ENCODE data around the gene ATP11A.

The ATP11A gene

GRCh38 chr13:112689303-112690245, at the start of gene ATP11A:
TSS of gene ATP11A (plus strand) at chr13:112690038. CDS start at chr13:112690417, 379 bp downstream.
- DNase-seq = peak; percentile 91

DNA sequence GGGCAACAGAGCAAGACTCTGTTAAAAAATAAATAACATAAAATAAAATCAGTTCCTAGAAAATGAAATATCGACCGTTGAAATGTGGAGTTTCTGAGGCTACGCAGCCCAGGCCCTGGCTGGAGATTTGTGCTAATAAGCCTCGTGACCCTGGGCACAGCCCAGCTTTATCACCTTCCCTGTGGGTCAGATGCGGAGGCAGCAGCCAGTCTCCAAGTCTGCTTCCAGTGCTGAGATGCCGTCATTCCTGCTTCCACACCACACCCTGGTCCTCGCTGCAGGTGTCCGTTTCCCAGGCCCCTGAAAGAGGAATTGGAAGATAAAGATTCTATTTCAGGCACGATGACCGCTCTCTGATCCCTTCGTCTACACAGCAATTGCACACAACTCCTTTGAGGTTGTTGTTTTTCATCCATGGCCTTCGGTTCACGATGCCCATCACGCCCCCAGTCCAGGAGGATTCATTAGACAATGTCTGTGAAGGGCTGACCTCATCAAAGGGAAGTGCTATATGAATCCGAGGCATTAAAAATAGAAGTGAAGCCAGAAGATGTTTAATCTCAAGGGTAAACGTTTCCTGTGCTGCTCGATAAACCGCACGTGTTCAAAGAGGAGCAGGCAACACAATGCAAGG, 48.3 kb upstream of the ATP11A start:
- no peak for DNase-seq

DNA sequence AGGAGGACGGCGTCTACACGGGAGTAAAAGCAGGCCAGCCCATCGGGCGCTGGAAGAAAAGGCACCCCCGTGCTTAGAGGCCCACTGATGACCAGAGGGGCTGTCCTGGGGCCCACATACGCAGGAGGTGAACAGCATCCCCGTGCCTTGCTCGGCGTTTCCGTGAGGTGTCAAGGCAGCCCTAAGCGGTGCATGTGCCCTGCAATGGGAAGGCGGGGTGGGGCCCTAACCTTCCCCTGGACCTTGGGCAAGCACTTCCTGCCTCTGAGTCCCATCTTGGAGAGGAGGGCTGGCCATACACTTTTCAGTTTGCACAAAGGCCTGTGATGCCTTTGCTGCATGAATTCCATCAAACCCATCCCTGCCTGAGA, 47.8 kb upstream of the ATP11A start:
- no peak for DNase-seq

- DNase-seq = no peak
Measured at GRCh38 chr13:112643759-112644459, 45.9 kb upstream of the ATP11A start.

GRCh38 chr13:112645327-112645914, 44.4 kb upstream of the ATP11A start:
- no peak for DNase-seq

- no peak for DNase-seq
Measured at GRCh38 chr13:112647256-112647655, 42.6 kb upstream of the ATP11A start.

GRCh38 chr13:112648101-112648500, 41.7 kb upstream of the ATP11A start:
- DNase-seq = no peak

DNA sequence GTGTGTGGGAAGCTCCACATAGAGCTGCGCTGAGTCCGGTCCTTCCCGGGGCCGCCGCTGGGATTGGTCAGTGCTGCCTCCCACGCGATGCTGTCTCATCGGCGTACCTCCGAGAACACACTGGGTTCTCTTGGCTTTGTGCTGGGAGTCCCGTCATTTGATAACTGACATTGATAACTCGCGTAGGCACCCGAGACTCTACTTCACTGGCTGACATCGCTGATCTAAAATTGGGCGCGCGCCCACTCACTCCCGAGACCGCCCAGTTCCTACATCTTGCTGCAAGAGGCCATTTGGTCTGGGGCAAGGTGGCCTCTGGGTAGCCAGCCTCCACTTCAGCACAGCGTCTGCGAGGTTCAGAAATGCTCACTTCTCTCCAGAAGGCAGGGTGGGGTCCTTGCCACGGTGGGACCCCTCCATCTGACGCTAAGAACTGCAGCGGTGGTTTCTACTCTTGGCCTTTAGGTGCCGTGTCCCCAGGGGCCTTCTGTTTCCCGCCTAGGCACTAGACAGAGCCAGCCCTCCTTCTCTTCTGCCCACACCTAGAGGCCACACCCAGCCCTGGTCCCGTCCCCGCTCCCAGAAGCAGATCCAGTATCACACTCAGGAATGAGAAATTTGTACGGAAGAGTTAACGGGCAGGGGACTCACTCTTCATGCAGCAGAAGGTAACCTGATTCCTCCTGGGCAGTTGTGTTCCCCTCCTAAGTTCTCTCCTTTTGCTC, 40.7 kb upstream of the ATP11A start:
- no peak for DNase-seq

GRCh38 chr13:112651311-112651710, 38.5 kb upstream of the ATP11A start:
- no peak for DNase-seq

- DNase-seq = no peak
Measured at GRCh38 chr13:112651750-112652511, 37.9 kb upstream of the ATP11A start.

- no peak for DNase-seq
Measured at GRCh38 chr13:112652512-112653070, 37.2 kb upstream of the ATP11A start.

- DNase-seq = no peak
Measured at GRCh38 chr13:112653071-112653470, 36.8 kb upstream of the ATP11A start.

GRCh38 chr13:112655913-112656312, 33.9 kb upstream of the ATP11A start:
- no peak for DNase-seq

- no peak for DNase-seq
Measured at GRCh38 chr13:112657850-112658445, 31.9 kb upstream of the ATP11A start.

DNA sequence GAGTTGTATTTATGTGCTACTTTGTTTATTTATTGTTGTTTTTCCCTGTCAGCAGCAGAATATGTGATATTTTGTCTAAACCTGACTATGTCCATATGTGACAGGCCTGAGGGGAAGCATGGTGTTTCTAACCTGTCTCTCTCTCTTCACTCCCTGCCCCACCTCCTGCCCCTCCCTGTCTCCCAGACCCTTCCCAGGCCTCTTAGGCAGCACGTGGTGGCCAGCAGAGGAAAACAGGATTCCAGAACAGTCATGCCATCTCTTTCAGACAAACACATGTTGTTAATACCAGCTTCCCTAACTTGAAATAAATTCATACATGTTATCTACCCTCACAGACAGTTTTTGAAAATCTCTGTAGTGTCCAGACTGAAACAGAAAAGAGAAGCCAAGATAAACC, 31.0 kb upstream of the ATP11A start:
- DNase-seq = no peak

GRCh38 chr13:112661291-112661690, 28.5 kb upstream of the ATP11A start:
- no peak for DNase-seq

DNA sequence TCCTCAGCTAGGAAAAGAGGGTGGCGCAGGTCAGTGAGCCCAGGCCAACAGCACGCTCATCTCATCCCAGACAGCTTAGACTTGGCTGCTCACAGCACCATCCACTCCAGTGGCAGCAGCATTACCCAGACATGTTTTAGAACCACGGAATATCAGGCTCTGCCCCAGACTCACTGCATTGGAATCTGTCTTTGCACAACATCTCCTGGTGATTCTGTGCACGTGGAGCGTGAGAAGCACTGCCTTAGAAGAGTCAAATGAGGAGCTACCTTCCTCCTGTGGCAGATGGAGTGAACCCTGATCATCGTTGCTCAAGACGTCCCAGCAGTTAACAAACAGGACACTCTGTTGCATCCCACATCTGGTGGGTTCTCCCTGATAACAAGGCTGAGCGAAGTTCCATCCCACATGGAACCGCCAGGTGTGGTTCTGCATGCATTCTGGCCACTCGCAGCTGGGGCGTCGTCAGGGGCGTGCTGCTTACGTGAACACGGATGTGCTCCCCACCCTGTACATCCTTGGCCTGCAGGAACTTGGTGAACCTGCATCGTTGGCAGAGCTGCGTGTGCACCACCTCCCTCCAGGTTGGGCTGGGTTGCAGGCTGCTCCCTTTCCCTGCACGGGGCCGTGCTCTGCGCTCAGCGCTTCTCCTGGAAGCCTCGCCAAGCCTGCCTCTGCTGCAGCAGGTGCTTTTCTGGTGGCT, 25.2 kb upstream of the ATP11A start:
- no peak for DNase-seq

- DNase-seq = no peak
Measured at GRCh38 chr13:112668924-112669323, 20.9 kb upstream of the ATP11A start.

DNA sequence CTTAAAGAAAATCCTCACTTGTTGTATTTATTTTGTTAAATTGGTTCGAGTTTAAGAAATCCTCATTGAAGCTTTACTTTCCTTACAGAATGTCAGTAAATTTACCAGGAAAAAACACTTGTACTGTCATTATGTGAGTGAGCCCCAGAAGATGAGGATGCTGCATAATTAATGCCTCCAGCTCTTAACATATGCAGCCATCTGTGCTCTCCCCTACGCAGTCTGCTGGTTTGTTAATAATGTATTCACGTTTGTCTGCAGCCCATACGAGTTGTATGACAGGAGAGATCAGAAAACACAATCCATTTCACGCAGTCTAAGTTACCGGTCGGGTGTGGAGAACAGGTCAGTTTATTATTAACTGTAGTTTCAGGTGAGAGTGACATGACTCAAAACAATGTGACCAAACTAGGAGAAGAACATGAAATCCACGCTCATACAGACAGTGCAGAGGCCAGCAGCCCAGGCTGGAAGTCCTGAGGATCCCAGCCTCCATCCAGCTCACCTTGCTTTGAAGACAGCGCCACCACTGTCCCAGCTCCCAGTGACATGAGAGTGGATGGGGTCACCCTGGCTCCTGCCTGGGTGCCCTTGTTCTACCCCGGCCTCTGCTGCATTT, 19.8 kb upstream of the ATP11A start:
- no peak for DNase-seq

- no peak for DNase-seq
Measured at GRCh38 chr13:112670864-112671263, 19.0 kb upstream of the ATP11A start.

Data from activated CD4-positive, alpha-beta T cell treated with anti-CD3 and anti-CD28 coated beads, Interleukin-10, Interleukin-2, amounts not matched to agents 100 ng/mL and 50 ng/mL, durations not matched to agents 16 hours and 8 hours (primary cell).